ENCODE results near the gene RIPOR2. TPM values are rescaled to one million over a fixed set of nuclear protein-coding genes. Genes with fewer than 3 reads are reported as not detected.

The RIPOR2 gene
- total and polyA plus RNA-seq, 10 of the 15 experiments (the other 5 are each of a cell fraction or from before 2014, with no cell fraction given) = 22.2 to 48.2 (median 34.7) TPM

DNA sequence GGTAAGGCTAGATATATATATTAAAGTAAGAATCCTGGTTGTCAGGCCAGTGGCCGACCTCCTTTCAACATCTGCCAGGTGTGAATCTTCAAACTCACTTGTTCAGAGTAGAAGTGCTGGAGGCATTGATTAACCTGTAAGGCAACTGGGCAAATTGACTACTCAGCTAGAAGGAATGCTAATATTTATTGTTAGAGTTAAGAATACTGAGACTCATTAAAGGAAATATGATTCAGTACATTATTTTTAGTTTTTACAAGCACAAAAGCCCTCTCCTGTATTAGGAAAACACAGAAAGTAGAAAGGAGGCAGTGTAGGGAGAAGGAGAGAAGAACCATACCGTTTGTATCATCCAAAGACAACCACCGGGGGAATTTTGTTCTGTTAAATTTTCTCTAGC, 53.5 kb downstream of the RIPOR2 start:
- 47% methylated on average over 3 of the region's 3 CpGs for whole genome bisulfite sequencing (ENCODE audit: insufficient coverage, insufficient replicate concordance, low lambda C conversion rate, missing lambda C conversion rate)
- ChIA-PET RAD21 (ENCODE audit: unreplicated experiment) (interaction anchor here (0.7 to 2.4 kb wide), 8 partner anchors 27 to 145 kb away, joined by 3 to 10 read pairs (median 6); partner anchors contain the start of gene RIPOR2), SMC1A (ENCODE audit: uncharacterized antibody, unreplicated experiment) (interaction anchor here (0.7 to 6.5 kb wide), 20 partner anchors 8 to 189 kb away, joined by 3 to 47 read pairs (median 4); partner anchors contain the start of gene RIPOR2), CTCF (interaction anchor here (0.9 to 11.2 kb wide), 15 partner anchors 8 to 189 kb away, joined by 3 to 84 read pairs (median 4); no protein-coding TSS in a partner anchor), POLR2A (interaction anchor here (0.5 to 1.5 kb wide), 3 partner anchors 8 to 133 kb away, joined by 3 to 4 read pairs (median 3); no protein-coding TSS in a partner anchor)
- in situ Hi-C loops (cut with MboI) (no loop called here), intact Hi-C loops (cut with micrococcal nuclease; ENCODE audit: unreplicated experiment) (loop anchor here (2.0 kb wide), 1 partner anchor 51 kb away; no protein-coding TSS in a partner anchor)
- ATAC-seq (no peak), DNase-seq (ENCODE audit: low read depth, low spot score) (no peak), FAIRE-seq (no peak)
- TF ChIP-seq, protein P1, sequence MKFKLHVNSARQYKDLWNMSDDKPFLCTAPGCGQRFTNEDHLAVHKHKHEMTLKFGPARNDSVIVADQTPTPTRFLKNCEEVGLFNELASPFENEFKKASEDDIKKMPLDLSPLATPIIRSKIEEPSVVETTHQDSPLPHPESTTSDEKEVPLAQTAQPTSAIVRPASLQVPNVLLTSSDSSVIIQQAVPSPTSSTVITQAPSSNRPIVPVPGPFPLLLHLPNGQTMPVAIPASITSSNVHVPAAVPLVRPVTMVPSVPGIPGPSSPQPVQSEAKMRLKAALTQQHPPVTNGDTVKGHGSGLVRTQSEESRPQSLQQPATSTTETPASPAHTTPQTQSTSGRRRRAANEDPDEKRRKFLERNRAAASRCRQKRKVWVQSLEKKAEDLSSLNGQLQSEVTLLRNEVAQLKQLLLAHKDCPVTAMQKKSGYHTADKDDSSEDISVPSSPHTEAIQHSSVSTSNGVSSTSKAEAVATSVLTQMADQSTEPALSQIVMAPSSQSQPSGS (IDR thresholded peaks at IDR 0.05; ENCODE audit: low read length) = no peak
- no peak for TF ChIP-seq NFYA (IDR thresholded peaks at IDR 0.05; ENCODE audit: borderline replicate concordance, low read depth, low read length)
- TF ChIP-seq, protein P2, sequence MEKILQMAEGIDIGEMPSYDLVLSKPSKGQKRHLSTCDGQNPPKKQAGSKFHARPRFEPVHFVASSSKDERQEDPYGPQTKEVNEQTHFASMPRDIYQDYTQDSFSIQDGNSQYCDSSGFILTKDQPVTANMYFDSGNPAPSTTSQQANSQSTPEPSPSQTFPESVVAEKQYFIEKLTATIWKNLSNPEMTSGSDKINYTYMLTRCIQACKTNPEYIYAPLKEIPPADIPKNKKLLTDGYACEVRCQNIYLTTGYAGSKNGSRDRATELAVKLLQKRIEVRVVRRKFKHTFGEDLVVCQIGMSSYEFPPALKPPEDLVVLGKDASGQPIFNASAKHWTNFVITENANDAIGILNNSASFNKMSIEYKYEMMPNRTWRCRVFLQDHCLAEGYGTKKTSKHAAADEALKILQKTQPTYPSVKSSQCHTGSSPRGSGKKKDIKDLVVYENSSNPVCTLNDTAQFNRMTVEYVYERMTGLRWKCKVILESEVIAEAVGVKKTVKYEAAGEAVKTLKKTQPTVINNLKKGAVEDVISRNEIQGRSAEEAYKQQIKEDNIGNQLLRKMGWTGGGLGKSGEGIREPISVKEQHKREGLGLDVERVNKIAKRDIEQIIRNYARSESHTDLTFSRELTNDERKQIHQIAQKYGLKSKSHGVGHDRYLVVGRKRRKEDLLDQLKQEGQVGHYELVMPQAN (conservative IDR thresholded peaks at IDR 0.05) = no peak
- H3K4me2 ChIP-seq (ENCODE audit: control insufficient read depth, insufficient read depth) = 0 out of 2 replicates have a peak overlapping the region, but pooled peaks have one; percentile 77
- no peaks in the 10 kb centered on the region for H4K20me1 ChIP-seq (ENCODE audit: control insufficient read depth, insufficient read depth)
- H3K4me3 ChIP-seq = no peak overlapping the region
- H3K27ac ChIP-seq (ENCODE audit: control insufficient read depth, insufficient read depth) = no peak overlapping the region
- H2AFZ ChIP-seq (ENCODE audit: control insufficient read depth, low read depth, low read length) = no peak overlapping the region
- H3K27me3 ChIP-seq (replicated peaks in 1 of 2; ENCODE audit: control insufficient read depth in 2 of 2, insufficient read depth in 2 of 2, low read length in 1 of 2) = no peaks in the 10 kb centered on the region
- no peak overlapping the region for H3K9ac ChIP-seq (ENCODE audit: control insufficient read depth, insufficient read depth, low read length)
- H3K79me2 ChIP-seq (ENCODE audit: control insufficient read depth, insufficient read depth, low read length) = peaks cover 2% of the 10 kb centered on the region
- H3K36me3 ChIP-seq (ENCODE audit: control insufficient read depth in 2 of 2, insufficient read depth in 2 of 2, low read length in 1 of 2) = no peaks in the 10 kb centered on the region
- BruUV-seq (replicated peaks) = no TSS peak
- H3K4me1 ChIP-seq (ENCODE audit: control insufficient read depth, insufficient read depth, low read length) = peaks cover 21% of the 10 kb centered on the region
- peaks cover 9% of the 10 kb centered on the region; the same call in 2 of the 3 replicates for H3K9me3 ChIP-seq (replicated peaks; ENCODE audit: control insufficient read depth, insufficient read depth, low read length)
